ENCODE data around the gene SEPTIN3. TPM values are rescaled to one million over a fixed set of nuclear protein-coding genes. Genes with fewer than 3 reads are reported as not detected.

The SEPTIN3 gene
- total RNA-seq, 1 donor from 2014 or later = 0.46 TPM

GRCh38 chr22:41923595-41924276 lies 45.5 kb upstream of the SEPTIN3 start:
- peaks cover 19% of the 10 kb centered on the region for H3K27me3 Mint-ChIP-seq (ENCODE audit: unreplicated experiment)
- no peak for DNase-seq (ENCODE audit: extremely low spot score, unreplicated experiment)

GRCh38 chr22:41925783-41926460 lies 43.3 kb upstream of the SEPTIN3 start:
- TF ChIP-seq CTCF (IDR thresholded peaks at IDR 0.05) = peak; percentile 77
- peaks cover 4% of the 10 kb centered on the region for H3K4me1 Mint-ChIP-seq (ENCODE audit: unreplicated experiment)
- no peak overlapping the region for H3K27ac Mint-ChIP-seq (ENCODE audit: unreplicated experiment)
- H3K27me3 Mint-ChIP-seq (ENCODE audit: unreplicated experiment) = peaks cover 19% of the 10 kb centered on the region
- no peaks in the 10 kb centered on the region for H3K36me3 Mint-ChIP-seq (ENCODE audit: unreplicated experiment)
- H3K4me3 Mint-ChIP-seq (ENCODE audit: unreplicated experiment) = peak overlapping the region; percentile 57
- H3K9me3 Mint-ChIP-seq (ENCODE audit: unreplicated experiment) = no peaks in the 10 kb centered on the region
- DNase-seq (ENCODE audit: extremely low spot score, unreplicated experiment) = peak; percentile 90

More at GRCh38 chr22:41923595-41924276, 45.5 kb upstream of the SEPTIN3 start:
- Mint-ChIP-seq H3K9me3 (ENCODE audit: unreplicated experiment) (no peaks in the 10 kb centered on the region), H3K4me3 (ENCODE audit: unreplicated experiment) (no peak overlapping the region), H3K36me3 (ENCODE audit: unreplicated experiment) (no peaks in the 10 kb centered on the region), H3K27ac (ENCODE audit: unreplicated experiment) (no peak overlapping the region), H3K4me1 (ENCODE audit: unreplicated experiment) (peaks cover 13% of the 10 kb centered on the region)
- no peak for TF ChIP-seq CTCF (IDR thresholded peaks at IDR 0.05)

- no peak overlapping the region for H3K27ac Mint-ChIP-seq (ENCODE audit: unreplicated experiment)
- peaks cover 19% of the 10 kb centered on the region for H3K27me3 Mint-ChIP-seq (ENCODE audit: unreplicated experiment)
- TF ChIP-seq CTCF (IDR thresholded peaks at IDR 0.05) = no peak
- peaks cover 4% of the 10 kb centered on the region for H3K4me1 Mint-ChIP-seq (ENCODE audit: unreplicated experiment)
- H3K4me3 Mint-ChIP-seq (ENCODE audit: unreplicated experiment) = no peak overlapping the region
- H3K9me3 Mint-ChIP-seq (ENCODE audit: unreplicated experiment) = no peaks in the 10 kb centered on the region
- DNase-seq (ENCODE audit: extremely low spot score, unreplicated experiment) = no peak
- no peaks in the 10 kb centered on the region for H3K36me3 Mint-ChIP-seq (ENCODE audit: unreplicated experiment)
Observed at GRCh38 chr22:41927813-41928212, 41.4 kb upstream of the SEPTIN3 start.

- TF ChIP-seq CTCF (IDR thresholded peaks at IDR 0.05) = no peak
- Mint-ChIP-seq H3K4me3 (ENCODE audit: unreplicated experiment) (no peak overlapping the region), H3K4me1 (ENCODE audit: unreplicated experiment) (peaks cover 4% of the 10 kb centered on the region), H3K9me3 (ENCODE audit: unreplicated experiment) (no peaks in the 10 kb centered on the region), H3K27ac (ENCODE audit: unreplicated experiment) (no peak overlapping the region), H3K27me3 (ENCODE audit: unreplicated experiment) (peaks cover 19% of the 10 kb centered on the region), H3K36me3 (ENCODE audit: unreplicated experiment) (no peaks in the 10 kb centered on the region)
- no peak for DNase-seq (ENCODE audit: extremely low spot score, unreplicated experiment)
Observed at GRCh38 chr22:41928593-41929417, 40.4 kb upstream of the SEPTIN3 start.

- DNase-seq (ENCODE audit: extremely low spot score, unreplicated experiment) = no peak
- Mint-ChIP-seq H3K27ac (ENCODE audit: unreplicated experiment) (no peak overlapping the region), H3K9me3 (ENCODE audit: unreplicated experiment) (no peaks in the 10 kb centered on the region), H3K4me1 (ENCODE audit: unreplicated experiment) (peaks cover 4% of the 10 kb centered on the region), H3K36me3 (ENCODE audit: unreplicated experiment) (no peaks in the 10 kb centered on the region), H3K4me3 (ENCODE audit: unreplicated experiment) (no peak overlapping the region), H3K27me3 (ENCODE audit: unreplicated experiment) (peaks cover 19% of the 10 kb centered on the region)
- no peak for TF ChIP-seq CTCF (IDR thresholded peaks at IDR 0.05)
Observed at GRCh38 chr22:41929418-41929810, 39.8 kb upstream of the SEPTIN3 start.
